HG02970 (cell line): ENCODE measurements around the gene CIROP.

Experiments
- ATAC-seq: cut with Tn5 transposase; IDR thresholded peaks from one replicate; pipeline ENCODE4 v1.9.1; 2021; ENCODE audit warnings: mild to moderate bottlenecking, moderate library complexity, moderate number of reproducible peaks; ENCODE audit not compliant: unreplicated experiment, low FRiP score

Gene CIROP

GRCh38 chr14:23054000-23054811 is 50.6 kb downstream of the CIROP start:
- ATAC-seq, result no peak

GRCh38 chr14:23053426-23053825 is 51.4 kb downstream of the CIROP start:
- no peak for ATAC-seq

DNA sequence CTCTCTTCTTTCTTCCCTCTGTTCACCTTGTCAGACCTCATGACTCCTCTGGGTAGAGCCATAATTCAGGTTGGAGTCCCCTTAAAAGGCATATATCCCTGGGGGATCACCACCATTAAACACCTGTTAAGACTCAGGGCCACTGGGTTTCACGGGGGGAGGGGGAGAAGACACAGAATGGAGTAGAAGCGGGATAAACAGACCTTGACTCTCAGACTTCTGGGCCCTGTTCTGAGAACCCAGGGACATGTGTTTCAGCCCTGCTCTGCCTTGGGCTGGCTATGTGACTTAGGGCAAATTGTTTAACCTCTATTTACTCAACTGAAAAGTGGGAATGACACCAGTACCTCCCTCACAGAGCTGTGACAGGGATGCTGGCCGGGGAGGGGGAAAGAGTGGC is 52.1 kb downstream of the CIROP start:
- no peak for ATAC-seq

DNA sequence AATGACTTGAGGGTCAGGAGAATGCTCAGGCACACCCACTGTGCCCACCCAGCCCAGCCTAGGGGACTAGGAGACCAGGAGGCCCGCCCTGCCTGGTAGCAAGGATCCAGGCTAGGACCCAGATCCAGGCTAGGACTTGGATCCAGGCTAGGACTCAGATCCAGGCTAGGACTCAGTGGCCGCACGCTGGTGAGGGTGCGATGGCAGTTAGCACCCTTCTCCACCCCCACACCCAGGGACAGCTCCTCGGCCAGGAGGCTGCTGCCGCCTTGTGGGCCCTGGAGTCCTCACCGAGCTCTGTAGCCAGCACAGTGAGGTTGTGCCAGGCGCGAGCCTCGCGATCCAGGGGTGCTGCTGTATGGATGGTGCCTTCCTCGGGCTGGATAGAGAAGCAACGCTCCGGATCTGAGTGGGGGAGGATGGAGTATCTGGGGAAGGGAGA is 52.6 kb downstream of the CIROP start:
- no peak for ATAC-seq

DNA sequence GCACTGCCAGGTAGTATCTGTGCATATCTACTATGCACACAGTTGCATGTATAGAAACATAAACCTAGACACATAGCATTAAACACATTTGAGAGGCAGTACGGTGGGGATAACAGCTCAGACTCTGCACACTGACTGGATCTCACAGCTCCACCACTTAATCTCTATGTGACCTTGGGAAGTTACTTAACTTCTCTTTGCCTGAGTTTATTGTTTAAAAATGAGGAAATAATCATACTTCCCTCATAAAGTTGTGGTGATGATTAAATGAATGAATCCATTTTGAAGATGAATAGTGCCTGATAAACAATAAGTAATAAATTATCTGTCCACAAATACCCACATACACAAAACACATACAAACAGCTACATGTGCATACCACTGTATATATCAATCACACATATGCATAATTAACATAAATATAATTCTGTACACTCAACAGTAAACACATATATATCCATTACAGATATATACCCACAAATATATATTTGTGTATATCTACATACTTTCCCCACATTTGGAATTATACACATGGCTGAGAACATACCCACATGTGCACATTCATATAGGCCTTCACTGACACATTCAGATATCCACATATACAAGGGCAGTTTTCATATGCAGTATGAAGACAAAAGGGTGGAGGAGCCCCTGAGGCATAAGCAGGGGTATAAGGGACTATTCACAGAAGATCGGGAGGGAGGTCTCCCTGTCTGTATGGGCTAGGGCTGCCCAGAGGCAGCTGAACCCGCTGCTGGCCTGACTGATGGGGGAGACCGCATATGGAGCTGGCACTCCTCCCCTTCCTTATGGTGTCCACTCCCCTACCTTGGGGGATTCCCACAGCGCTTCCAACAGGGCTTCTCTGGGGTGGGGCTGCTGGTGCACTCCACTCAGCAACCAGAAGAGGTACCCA is 53.4 kb downstream of the CIROP start:
- ATAC-seq, result no peak
